Measurements from ENCODE around the gene AOPEP.

AOPEP gene, protein sequence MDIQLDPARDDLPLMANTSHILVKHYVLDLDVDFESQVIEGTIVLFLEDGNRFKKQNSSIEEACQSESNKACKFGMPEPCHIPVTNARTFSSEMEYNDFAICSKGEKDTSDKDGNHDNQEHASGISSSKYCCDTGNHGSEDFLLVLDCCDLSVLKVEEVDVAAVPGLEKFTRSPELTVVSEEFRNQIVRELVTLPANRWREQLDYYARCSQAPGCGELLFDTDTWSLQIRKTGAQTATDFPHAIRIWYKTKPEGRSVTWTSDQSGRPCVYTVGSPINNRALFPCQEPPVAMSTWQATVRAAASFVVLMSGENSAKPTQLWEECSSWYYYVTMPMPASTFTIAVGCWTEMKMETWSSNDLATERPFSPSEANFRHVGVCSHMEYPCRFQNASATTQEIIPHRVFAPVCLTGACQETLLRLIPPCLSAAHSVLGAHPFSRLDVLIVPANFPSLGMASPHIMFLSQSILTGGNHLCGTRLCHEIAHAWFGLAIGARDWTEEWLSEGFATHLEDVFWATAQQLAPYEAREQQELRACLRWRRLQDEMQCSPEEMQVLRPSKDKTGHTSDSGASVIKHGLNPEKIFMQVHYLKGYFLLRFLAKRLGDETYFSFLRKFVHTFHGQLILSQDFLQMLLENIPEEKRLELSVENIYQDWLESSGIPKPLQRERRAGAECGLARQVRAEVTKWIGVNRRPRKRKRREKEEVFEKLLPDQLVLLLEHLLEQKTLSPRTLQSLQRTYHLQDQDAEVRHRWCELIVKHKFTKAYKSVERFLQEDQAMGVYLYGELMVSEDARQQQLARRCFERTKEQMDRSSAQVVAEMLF

DNA sequence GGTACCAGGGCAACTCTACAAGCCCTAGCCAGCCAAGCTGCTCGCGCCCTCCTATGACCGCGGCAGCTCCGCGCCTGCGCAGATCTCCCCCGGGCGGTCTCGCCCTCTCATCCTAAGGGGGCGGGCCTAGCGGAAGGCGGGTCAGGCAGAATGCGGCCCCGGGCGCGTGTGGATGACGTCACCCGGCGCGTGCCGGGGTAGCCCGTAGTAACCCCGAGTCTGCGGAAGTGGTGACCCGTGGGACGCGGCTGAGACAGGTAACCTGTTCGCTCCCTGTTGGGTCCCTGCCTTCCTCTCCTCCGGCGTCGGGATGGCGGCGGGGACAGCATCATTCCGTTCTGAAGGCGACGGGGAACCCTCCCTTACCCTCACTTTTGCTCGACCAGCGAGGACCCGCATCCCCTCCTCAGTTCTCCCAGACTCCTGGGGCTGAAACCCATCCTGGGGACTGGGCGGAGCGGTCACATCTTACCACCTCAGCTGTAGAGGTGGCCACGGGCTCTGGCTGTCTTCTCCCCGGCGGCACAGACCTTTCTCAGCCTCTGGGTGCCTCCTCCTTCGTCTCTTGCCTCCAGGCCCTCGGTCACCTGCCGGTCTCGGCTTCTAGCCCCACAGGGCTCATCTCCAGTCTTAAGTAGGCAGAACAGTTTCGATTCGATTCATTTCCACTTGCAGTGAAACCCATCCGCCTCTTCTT is at the start of gene AOPEP:
TSS of gene AOPEP (plus strand) at position 205 of the 697 bp plus-strand sequence. CDS start 33,085 bp downstream, outside the sequence.
- DNase-seq, result peak; percentile 91 to 92

- no peak for DNase-seq
Observed at GRCh38 chr9:94677929-94678328, 48.6 kb upstream of the AOPEP start.

- DNase-seq, result no peak
Observed at GRCh38 chr9:94679587-94679986, 46.9 kb upstream of the AOPEP start.

DNA sequence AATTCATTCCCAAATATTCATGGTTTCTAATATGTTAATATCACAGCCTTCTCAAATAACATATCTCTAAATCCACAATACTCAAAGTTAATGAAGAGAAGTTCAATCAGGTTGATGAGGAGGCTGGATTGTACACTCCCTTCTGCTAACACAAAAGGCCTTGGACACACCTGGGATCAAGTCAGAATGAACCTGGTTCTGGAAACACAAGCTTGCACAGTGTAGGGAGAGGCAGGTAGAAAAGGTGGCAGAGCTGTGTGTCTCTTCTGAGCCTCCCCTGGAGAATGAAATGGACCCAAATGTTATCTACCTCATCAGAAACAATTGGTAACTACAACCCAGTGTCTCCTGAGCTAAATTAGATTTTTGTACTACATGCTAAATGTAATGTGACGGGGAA is 46.5 kb upstream of the AOPEP start:
- no peak for DNase-seq

DNA sequence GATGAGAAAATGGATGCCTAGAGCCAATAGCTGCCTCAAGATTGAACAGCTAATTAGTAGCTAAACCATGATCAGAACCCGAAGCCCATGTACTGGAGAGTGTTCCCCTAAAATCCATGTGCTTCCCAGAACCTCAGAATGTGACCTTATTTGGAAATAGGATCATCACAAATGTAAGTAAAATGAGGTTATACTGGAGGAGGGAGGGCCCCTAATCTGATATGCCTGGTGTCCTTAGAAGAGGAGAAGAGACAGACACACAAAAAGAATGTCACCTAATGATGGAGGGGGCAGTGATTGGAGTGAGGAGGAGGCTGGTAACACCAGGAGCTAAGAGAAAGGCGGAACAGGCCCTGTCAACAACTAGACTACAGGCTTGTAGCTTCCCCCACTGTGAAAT is 45.9 kb upstream of the AOPEP start:
- no peak for DNase-seq

- peak; percentile 62 to 74 for DNase-seq
Observed at GRCh38 chr9:94681508-94681907, 45.0 kb upstream of the AOPEP start.

DNA sequence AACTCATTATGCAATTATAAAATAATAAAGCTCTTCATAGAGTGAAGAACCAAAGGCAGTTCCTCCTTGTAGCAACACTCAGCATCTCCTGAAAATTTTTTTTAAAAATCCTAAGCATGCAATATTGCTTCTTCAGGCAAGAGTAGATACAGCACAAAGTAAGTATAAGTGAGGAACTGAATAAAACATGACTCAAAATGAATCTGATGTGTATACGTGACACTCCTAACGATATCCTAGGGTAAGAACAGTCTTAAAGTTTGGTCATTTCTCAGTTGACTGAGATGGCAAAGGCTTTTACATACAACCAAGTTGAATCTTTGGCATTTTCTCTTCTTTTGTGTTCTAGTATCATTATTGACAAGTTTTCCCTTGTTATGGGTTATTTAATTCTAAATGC is 41.1 kb upstream of the AOPEP start:
- no peak for DNase-seq

GRCh38 chr9:94687451-94687850 is 39.0 kb upstream of the AOPEP start:
- DNase-seq, result no peak

DNA sequence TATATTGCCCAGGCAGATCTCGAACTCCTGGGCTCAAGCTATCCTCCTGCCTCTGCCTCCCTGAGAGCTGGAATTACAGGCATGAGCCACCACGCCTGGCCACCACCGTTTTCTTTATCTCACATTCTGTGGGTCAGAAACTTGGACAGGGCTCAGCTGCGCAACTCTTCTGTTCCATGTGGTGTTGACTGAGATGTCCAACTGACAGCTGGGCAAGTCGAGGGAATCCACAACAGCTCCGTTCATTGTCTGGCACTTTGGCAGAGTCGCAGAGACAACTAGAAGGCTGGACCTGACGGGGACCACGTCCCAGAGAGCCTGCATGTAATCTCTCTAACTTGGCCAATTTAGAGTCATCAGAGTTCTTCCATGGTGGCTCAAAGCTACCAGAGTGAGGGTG is 36.2 kb upstream of the AOPEP start:
- DNase-seq, result no peak

GRCh38 chr9:94692601-94693000 is 33.9 kb upstream of the AOPEP start:
- no peak for DNase-seq

DNA sequence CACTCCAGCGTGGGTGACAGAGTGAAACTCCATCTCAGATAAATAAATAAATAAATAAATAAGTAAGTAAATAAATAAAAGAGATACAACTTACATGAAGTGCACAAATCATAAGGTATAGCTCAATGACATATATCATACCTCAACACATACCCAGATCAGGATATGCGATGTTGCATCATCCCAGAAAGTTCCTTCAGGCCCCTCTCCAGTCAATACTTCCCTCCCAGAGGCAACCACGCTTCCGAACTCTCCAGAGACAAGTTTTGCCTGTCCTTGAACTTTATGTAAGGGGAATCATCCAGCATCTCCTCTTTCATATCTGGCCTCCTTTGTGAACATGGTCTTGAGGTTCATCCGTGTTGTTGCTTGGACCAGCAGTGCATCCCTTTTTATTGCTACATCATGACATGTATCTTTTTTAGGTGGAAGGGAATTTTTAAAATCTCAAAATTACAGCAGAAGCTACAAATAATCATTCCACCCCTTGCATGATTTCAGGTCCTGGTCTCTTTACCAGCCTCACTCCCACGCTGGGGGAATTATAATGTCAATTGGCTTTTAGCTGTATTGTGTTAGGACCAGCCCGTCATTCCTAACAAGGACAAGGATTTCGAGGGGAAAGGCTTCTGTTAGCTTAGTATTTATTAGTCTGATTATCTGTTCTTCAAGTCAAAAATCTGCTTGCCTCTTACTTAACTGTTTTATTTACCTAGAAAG is 32.9 kb upstream of the AOPEP start:
- no peak for DNase-seq

- DNase-seq, result no peak
Observed at GRCh38 chr9:94696545-94696944, 30.0 kb upstream of the AOPEP start.

- DNase-seq, result no peak
Observed at GRCh38 chr9:94697972-94698581, 28.4 kb upstream of the AOPEP start.

DNA sequence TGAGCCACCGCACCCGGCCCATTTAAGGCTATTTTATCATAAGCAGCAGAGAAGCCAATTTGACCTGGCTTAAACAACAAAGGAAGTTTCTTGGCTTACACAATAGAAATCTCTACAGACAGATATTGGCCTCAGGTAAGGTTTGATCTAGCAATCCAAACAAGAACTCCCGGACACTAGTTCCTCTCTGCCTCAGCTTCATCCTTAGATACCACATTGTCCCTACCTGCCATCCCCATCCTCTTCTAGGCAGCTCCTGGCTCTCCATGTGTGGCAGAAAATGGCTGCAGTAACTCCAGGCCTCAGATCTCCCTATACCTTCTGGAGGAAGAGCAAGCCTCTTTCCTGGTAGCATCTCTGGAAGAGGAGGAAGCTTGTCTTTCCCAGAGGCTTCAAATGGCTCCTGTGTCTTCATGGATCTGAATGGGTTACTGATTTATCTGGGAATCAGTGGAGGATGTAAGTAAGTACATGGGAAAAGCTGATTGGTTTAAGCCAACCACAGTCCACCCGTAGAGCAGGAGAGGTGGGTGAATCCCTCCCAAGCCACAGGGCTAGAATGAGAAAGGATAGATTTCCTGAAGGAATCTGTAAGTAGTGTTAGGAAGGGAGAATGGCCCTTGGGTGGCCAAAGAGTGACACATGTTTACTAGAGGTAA is 26.7 kb upstream of the AOPEP start:
- no peak for DNase-seq

DNA sequence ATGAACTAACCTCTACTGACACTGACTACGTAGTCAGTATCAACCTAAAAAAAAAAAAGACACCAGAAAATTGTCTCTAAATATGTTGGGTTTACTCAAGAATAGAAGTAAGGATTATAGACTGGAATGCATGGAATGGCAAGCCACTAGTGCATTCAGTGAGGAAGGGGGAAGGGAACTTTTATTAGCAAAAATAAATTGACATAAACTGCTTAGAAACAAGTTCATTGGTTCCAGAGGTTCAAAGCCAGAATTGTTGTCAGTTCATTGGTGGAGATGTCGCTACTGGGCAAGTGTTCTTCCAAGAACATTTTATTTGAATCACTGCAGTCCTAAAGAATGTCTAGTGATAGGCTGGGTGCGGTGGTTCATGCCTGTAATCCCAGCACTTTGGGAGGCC is 26.1 kb upstream of the AOPEP start:
- no peak for DNase-seq

- DNase-seq, result no peak
Observed at GRCh38 chr9:94703488-94704140, 22.9 kb upstream of the AOPEP start.

DNA sequence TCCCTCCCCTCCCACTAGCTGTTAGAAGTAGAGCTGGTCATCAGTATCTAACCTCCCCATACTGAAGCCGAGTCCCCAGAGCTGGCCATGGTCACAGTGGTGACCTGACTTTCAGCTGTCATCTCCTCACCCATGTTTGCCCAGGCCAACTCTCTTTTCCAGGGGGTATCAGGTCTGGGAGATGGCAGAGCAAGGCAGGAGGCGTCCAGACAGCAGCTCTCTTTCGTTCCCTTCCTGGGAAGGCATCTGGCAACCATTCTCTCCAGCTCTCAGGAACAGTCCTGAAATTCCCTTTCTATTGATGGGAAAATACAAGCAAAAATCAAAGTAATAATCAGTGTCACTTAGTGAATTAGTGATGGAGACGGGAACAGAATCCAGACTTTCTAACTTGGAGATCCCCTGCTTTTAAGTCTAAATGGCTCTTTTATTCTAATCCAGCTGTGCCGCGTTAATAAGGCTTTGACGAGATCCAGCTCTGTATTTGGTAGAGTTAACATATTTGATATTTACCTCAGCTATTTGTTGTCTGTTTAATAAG is 21.3 kb upstream of the AOPEP start:
- no peak for DNase-seq

GRCh38 chr9:94706922-94707321 is 19.6 kb upstream of the AOPEP start:
- DNase-seq, result no peak

GRCh38 chr9:94713436-94714215 is 12.9 kb upstream of the AOPEP start:
- no peak for DNase-seq

GRCh38 chr9:94714494-94714893 is 12.0 kb upstream of the AOPEP start:
- DNase-seq, result no peak

Data from Kasumi-1 (cell line).